Measurements from ENCODE around the gene NSF. TPM values are rescaled to one million over a fixed set of nuclear protein-coding genes. Genes with fewer than 3 reads are reported as not detected.

The NSF gene
- total RNA-seq, 2 donors from 2014 or later = 29.7 to 41.0 TPM

DNA sequence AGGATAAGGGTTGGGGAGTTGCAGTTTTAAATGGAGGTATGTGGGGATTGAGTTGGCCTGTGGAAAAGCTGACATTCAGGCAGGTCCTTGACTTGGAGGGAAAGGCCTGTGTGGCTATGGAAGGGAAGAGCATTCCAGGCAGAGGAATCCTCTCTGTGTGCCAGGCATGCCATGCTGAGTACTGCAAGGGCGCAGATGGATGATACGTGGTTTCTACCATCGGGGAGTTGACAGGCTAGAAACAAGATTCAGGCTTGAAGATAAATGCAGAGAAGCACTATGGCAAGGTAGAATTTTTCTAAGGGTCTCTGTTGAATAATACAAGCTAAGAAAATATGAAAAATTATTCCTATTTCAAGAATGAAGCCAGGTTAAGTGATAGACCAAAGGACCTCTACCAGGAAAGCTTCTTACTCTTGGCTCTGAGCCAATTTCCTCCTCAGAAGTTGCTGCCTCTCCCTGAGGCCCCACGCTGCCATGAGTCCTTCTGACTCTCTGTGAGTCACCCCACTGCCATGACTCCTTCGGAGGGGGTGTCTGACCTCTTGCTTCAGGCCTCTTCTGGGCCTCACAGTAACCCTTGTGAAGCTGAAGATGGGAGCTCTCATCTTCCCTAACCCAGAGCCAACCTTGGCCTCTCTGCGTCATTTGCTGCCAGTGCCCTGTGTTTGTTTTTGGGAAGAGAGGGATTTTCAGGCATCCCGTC, 152.2 kb downstream of the NSF start:
- no peak overlapping the region for H3K4me3 Mint-ChIP-seq
- no peak overlapping the region for H3K27ac ChIP-seq (ENCODE audit: low read depth, low read length)
- no peaks in the 10 kb centered on the region for H3K9me3 Mint-ChIP-seq
- no peaks in the 10 kb centered on the region for H3K9me3 ChIP-seq (ENCODE audit: control insufficient read depth, low read length)
- WGBS, 2 experiments (ENCODE audit: insufficient coverage in 1 of 2, insufficient read length in 1 of 2) = 93 to 96% methylated on average over 5 to 7 of the region's 7 CpGs
- H3K27ac Mint-ChIP-seq = no peak overlapping the region
- no peak overlapping the region for H3K9ac ChIP-seq (ENCODE audit: extremely low read depth, low read length, poor library complexity, severe bottlenecking)
- peaks cover 15% of the 10 kb centered on the region for H3K36me3 ChIP-seq (ENCODE audit: control insufficient read depth, insufficient read depth, low read length)
- H3K4me3 ChIP-seq (ENCODE audit: low read length) = no peak overlapping the region
- H3K27me3 Mint-ChIP-seq (ENCODE audit: insufficient read depth) = no peaks in the 10 kb centered on the region
- peaks cover 28% of the 10 kb centered on the region for H3K4me1 ChIP-seq (ENCODE audit: control insufficient read depth, insufficient read depth, low read length)
- DNase-seq = no peak
- H3K27me3 ChIP-seq (ENCODE audit: control insufficient read depth, insufficient read depth, low read length, poor library complexity, severe bottlenecking) = no peaks in the 10 kb centered on the region
- TF ChIP-seq, protein P1, sequence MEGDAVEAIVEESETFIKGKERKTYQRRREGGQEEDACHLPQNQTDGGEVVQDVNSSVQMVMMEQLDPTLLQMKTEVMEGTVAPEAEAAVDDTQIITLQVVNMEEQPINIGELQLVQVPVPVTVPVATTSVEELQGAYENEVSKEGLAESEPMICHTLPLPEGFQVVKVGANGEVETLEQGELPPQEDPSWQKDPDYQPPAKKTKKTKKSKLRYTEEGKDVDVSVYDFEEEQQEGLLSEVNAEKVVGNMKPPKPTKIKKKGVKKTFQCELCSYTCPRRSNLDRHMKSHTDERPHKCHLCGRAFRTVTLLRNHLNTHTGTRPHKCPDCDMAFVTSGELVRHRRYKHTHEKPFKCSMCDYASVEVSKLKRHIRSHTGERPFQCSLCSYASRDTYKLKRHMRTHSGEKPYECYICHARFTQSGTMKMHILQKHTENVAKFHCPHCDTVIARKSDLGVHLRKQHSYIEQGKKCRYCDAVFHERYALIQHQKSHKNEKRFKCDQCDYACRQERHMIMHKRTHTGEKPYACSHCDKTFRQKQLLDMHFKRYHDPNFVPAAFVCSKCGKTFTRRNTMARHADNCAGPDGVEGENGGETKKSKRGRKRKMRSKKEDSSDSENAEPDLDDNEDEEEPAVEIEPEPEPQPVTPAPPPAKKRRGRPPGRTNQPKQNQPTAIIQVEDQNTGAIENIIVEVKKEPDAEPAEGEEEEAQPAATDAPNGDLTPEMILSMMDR (conservative IDR thresholded peaks at IDR 0.05) = no peak
- peaks cover 54% of the 10 kb centered on the region for H3K4me1 Mint-ChIP-seq
- H3K36me3 Mint-ChIP-seq (ENCODE audit: low read depth) = peaks cover 3% of the 10 kb centered on the region

DNA sequence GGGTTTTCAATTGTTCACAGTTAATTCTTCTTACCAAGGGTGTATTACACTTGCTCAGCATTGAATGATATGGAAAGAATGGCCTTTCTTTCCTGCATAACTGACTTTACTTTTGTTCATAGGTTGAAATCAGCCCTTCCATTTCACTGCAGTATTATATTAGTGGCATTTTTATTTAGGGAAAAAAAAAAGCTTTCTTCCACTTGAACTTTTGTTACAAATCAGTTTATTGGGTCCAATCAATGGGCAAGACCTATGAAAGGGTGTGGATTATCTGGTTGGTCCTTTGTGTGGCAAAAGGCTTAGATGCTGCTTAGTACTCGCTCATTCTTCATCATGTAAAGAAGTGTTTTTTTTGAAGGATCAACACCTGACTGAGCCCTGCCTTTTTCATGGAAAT, 154.0 kb downstream of the NSF start:
- Mint-ChIP-seq H3K4me1 (peaks cover 59% of the 10 kb centered on the region), H3K27ac (no peak overlapping the region), H3K4me3 (no peak overlapping the region), H3K27me3 (ENCODE audit: insufficient read depth) (no peaks in the 10 kb centered on the region), H3K36me3 (ENCODE audit: low read depth) (peaks cover 3% of the 10 kb centered on the region), H3K9me3 (no peaks in the 10 kb centered on the region)
- peaks cover 28% of the 10 kb centered on the region for H3K4me1 ChIP-seq (ENCODE audit: control insufficient read depth, insufficient read depth, low read length)
- peaks cover 13% of the 10 kb centered on the region for H3K36me3 ChIP-seq (ENCODE audit: control insufficient read depth, insufficient read depth, low read length)
- no peak for DNase-seq
- H3K9me3 ChIP-seq (ENCODE audit: control insufficient read depth, low read length) = no peaks in the 10 kb centered on the region
- no peak overlapping the region for H3K4me3 ChIP-seq (ENCODE audit: low read length)
- TF ChIP-seq, protein P1 (conservative IDR thresholded peaks at IDR 0.05) = no peak
- 94% methylated on average over 1 of the region's 1 CpG; no CpG with 5 or more reads in 1 of the 2 experiments for WGBS, 2 experiments (ENCODE audit: insufficient coverage in 1 of 2, insufficient read length in 1 of 2)
- no peak overlapping the region for H3K27ac ChIP-seq (ENCODE audit: low read depth, low read length)
- H3K9ac ChIP-seq (ENCODE audit: extremely low read depth, low read length, poor library complexity, severe bottlenecking) = no peak overlapping the region
- no peaks in the 10 kb centered on the region for H3K27me3 ChIP-seq (ENCODE audit: control insufficient read depth, insufficient read depth, low read length, poor library complexity, severe bottlenecking)

DNA sequence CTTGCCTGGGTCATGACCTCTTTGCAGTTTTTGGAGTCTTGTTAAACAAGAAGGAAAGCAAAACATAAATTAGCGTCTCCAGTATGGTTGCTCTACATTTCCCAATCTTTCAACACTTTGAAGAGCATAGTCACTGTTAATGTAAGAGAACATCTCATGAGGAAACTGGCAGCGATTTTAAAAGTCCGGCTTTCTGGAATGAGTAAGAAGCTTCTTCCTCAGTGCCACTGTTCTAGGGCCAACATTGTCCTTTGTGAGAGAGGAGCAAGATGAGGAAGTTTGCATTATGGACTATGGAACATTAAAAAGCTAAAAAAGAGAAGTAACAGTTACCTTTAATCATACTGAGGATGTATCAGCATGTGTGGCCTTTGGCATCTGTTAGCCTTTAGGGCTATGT, 154.9 kb downstream of the NSF start:
- TF ChIP-seq, protein P1 (conservative IDR thresholded peaks at IDR 0.05) = no peak
- Histone ChIP-seq H3K27me3 (ENCODE audit: control insufficient read depth, insufficient read depth, low read length, poor library complexity, severe bottlenecking) (no peaks in the 10 kb centered on the region), H3K9me3 (ENCODE audit: control insufficient read depth, low read length) (no peaks in the 10 kb centered on the region), H3K4me1 (ENCODE audit: control insufficient read depth, insufficient read depth, low read length) (peaks cover 28% of the 10 kb centered on the region), H3K27ac (ENCODE audit: low read depth, low read length) (no peak overlapping the region), H3K9ac (ENCODE audit: extremely low read depth, low read length, poor library complexity, severe bottlenecking) (no peak overlapping the region), H3K36me3 (ENCODE audit: control insufficient read depth, insufficient read depth, low read length) (peaks cover 16% of the 10 kb centered on the region), H3K4me3 (ENCODE audit: low read length) (no peak overlapping the region)
- Mint-ChIP-seq H3K27me3 (ENCODE audit: insufficient read depth) (no peaks in the 10 kb centered on the region), H3K4me1 (peaks cover 54% of the 10 kb centered on the region), H3K36me3 (ENCODE audit: low read depth) (peaks cover 3% of the 10 kb centered on the region), H3K9me3 (no peaks in the 10 kb centered on the region), H3K27ac (no peak overlapping the region), H3K4me3 (no peak overlapping the region)
- DNase-seq = no peak
- 92 to 100% methylated on average over 3 of the region's 3 CpGs for WGBS, 2 experiments (ENCODE audit: insufficient coverage in 1 of 2, insufficient read length in 1 of 2)

Data from endodermal cell (in vitro differentiated cells).